WTC11 (cell line): ENCODE results near the gene MYO9A. TPM values are rescaled to one million over a fixed set of nuclear protein-coding genes. Genes with fewer than 3 reads are reported as not detected.

Experiments
- ATAC-seq: fragments of 200-7000 bp; cut with Tn5 transposase; 2 replicates; pipeline ENCODE4 v1.10.0; 2021; ENCODE audit warnings: mild to moderate bottlenecking, moderate library complexity
- CTCF ChIA-PET: fragments of 300-600 bp; sonication (Branson Sonifier 250); formaldehyde crosslinking; loops from one replicate; lab custom pipeline; 2021; ENCODE audit warnings: antibody characterized with exemption; lab: Charles Lee
- POLR2A ChIA-PET: fragments of 350-600 bp; sonication (Branson Sonifier 250); formaldehyde crosslinking; loops from one replicate; lab custom pipeline; 2021; ENCODE audit warnings: antibody characterized with exemption; lab: Charles Lee
- DNase-seq: peaks from one replicate; pipeline ENCODE4 v3.0.0; 2021; ENCODE audit warnings: low spot score
- H3K27ac Mint-ChIP-seq: 2 replicates; pipeline ENCODE4 v1.8.0; 2021; ENCODE audit warnings: mixed read lengths
- H3K27me3 Mint-ChIP-seq: 2 replicates; pipeline ENCODE4 v1.8.0; 2021; ENCODE audit warnings: low read depth, mild to moderate bottlenecking, moderate library complexity, mixed read lengths
- H3K36me3 Mint-ChIP-seq: 2 replicates; pipeline ENCODE4 v1.8.0; 2021; ENCODE audit warnings: mixed read lengths
- H3K4me1 Mint-ChIP-seq: 2 replicates; pipeline ENCODE4 v1.8.0; 2022; ENCODE audit warnings: mixed read lengths
- H3K4me3 Mint-ChIP-seq: 2 replicates; pipeline ENCODE4 v1.8.0; 2021; ENCODE audit warnings: mild to moderate bottlenecking, moderate library complexity, mixed read lengths
- H3K9me3 Mint-ChIP-seq: 2 replicates; pipeline ENCODE4 v1.8.0; 2021; ENCODE audit warnings: mixed read lengths
- CREB1 ChIP-seq: sonication (generic); formaldehyde crosslinking; IDR thresholded peaks from 2 replicates; pipeline ENCODE4 v1.8.0; 2023; ENCODE audit warnings: mild to moderate bottlenecking, missing genetic modification reagents
- CREM ChIP-seq: sonication (generic); formaldehyde crosslinking; IDR thresholded peaks from 2 replicates; pipeline ENCODE4 v1.8.1; 2022; ENCODE audit warnings: mild to moderate bottlenecking, missing genetic modification reagents, moderate library complexity
- FOXJ3 ChIP-seq: sonication (generic); formaldehyde crosslinking; IDR thresholded peaks from 2 replicates; pipeline ENCODE4 v1.9.0; 2021; ENCODE audit warnings: missing genetic modification reagents, mild to moderate bottlenecking, borderline replicate concordance
- FOXP1 ChIP-seq: sonication (generic); formaldehyde crosslinking; IDR thresholded peaks from 2 replicates; pipeline ENCODE4 v1.8.0; 2022; ENCODE audit warnings: missing genetic modification reagents, mild to moderate bottlenecking, moderate library complexity, borderline replicate concordance
- GABPB1 ChIP-seq: sonication (generic); formaldehyde crosslinking; IDR thresholded peaks from 2 replicates; pipeline ENCODE4 v1.8.1; 2023; ENCODE audit warnings: mild to moderate bottlenecking, missing genetic modification reagents
- IRF2 ChIP-seq: sonication (generic); formaldehyde crosslinking; IDR thresholded peaks from 2 replicates; pipeline ENCODE4 v1.8.0; 2022; ENCODE audit warnings: low read depth, missing genetic modification reagents, borderline replicate concordance
- KAT7 ChIP-seq: sonication (generic); formaldehyde crosslinking; IDR thresholded peaks from 2 replicates; pipeline ENCODE4 v1.8.1; 2023; ENCODE audit warnings: missing genetic modification reagents, mild to moderate bottlenecking, borderline replicate concordance
- MXD4 ChIP-seq: fragments of 250-450 bp; sonication (Bioruptor Pico); IDR thresholded peaks from 2 replicates; pipeline ENCODE4 v1.8.0; 2021; ENCODE audit warnings: mild to moderate bottlenecking, moderate library complexity, borderline replicate concordance
- SMAD4 ChIP-seq: sonication (generic); formaldehyde crosslinking; IDR thresholded peaks from 2 replicates; pipeline ENCODE4 v1.8.0; 2022; ENCODE audit warnings: mild to moderate bottlenecking, missing genetic modification reagents
- SP1 ChIP-seq: sonication (generic); formaldehyde crosslinking; conservative IDR thresholded peaks from 2 replicates; pipeline ENCODE4 v1.8.1; 2022; ENCODE audit warnings: missing genetic modification reagents
- TEAD1 ChIP-seq: sonication (generic); formaldehyde crosslinking; IDR thresholded peaks from 2 replicates; pipeline ENCODE4 v1.8.0; 2022; ENCODE audit warnings: mild to moderate bottlenecking, missing genetic modification reagents
- TP53 ChIP-seq: sonication (generic); formaldehyde crosslinking; IDR thresholded peaks from 2 replicates; pipeline ENCODE4 v1.8.1; 2023; ENCODE audit warnings: mild to moderate bottlenecking, missing genetic modification reagents
- ZBTB21 ChIP-seq: sonication (generic); formaldehyde crosslinking; IDR thresholded peaks from 2 replicates; pipeline ENCODE4 v1.8.1; 2023; ENCODE audit warnings: mild to moderate bottlenecking, missing genetic modification reagents, borderline replicate concordance
- ZNF219 ChIP-seq: sonication (generic); formaldehyde crosslinking; IDR thresholded peaks from 2 replicates; pipeline ENCODE4 v1.8.0; 2023; ENCODE audit warnings: missing genetic modification reagents, mild to moderate bottlenecking, borderline replicate concordance
- ZNF317 ChIP-seq: sonication (generic); formaldehyde crosslinking; IDR thresholded peaks from 2 replicates; pipeline ENCODE4 v1.8.1; 2023; ENCODE audit warnings: low read depth, mild to moderate bottlenecking, moderate library complexity, missing genetic modification reagents, borderline replicate concordance
- total RNA-seq: library from RNA; stranded (reverse); gene quantifications from 3 replicates; pipeline ENCODE4 v1.2.3, GENCODE V29; 2021
- TF ChIP-seq, protein P1 (sequence below): sonication (generic); formaldehyde crosslinking; IDR thresholded peaks from 2 replicates; pipeline ENCODE4 v1.8.1; 2022; ENCODE audit warnings: low read depth, mild to moderate bottlenecking, moderate library complexity, missing genetic modification reagents, borderline replicate concordance
- TF ChIP-seq, protein P2 (sequence below): sonication (generic); formaldehyde crosslinking; IDR thresholded peaks from 2 replicates; pipeline ENCODE4 v1.8.1; 2023; ENCODE audit warnings: mild to moderate bottlenecking, missing genetic modification reagents, moderate library complexity
- TF ChIP-seq, protein P3 (sequence below): sonication (generic); formaldehyde crosslinking; IDR thresholded peaks from 2 replicates; pipeline ENCODE4 v1.8.1; 2022; ENCODE audit warnings: missing genetic modification reagents, borderline replicate concordance
- TF ChIP-seq, protein P4 (sequence below): sonication (generic); formaldehyde crosslinking; IDR thresholded peaks from 2 replicates; pipeline ENCODE4 v1.8.1; 2023; ENCODE audit warnings: mild to moderate bottlenecking, missing genetic modification reagents, borderline replicate concordance

Gene MYO9A
- total RNA-seq, 1 experiment from 2014 or later, result 23.5 TPM

DNA sequence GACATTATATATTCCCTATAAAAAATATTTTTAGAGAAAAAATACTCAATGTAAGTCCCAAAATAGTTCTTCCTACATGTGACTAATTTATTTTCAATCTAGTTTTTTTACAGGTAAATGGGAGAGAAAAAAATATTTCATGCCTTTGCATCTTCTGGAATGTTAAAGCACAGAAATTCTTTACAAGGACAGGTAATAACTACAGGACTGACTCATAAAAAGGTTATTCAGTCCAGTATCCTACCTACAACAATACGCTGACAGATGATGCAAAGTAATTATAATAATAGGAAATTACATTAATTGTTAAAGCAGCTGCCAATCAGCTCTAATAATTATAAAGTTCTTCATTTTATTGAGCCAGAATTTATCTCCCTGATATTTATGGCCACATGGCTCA, 147.5 kb downstream of the MYO9A start (continued):
- TF ChIP-seq, protein P1, sequence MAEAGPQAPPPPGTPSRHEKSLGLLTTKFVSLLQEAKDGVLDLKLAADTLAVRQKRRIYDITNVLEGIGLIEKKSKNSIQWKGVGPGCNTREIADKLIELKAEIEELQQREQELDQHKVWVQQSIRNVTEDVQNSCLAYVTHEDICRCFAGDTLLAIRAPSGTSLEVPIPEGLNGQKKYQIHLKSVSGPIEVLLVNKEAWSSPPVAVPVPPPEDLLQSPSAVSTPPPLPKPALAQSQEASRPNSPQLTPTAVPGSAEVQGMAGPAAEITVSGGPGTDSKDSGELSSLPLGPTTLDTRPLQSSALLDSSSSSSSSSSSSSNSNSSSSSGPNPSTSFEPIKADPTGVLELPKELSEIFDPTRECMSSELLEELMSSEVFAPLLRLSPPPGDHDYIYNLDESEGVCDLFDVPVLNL (CRISPR knock-in tag), result no peak

DNA sequence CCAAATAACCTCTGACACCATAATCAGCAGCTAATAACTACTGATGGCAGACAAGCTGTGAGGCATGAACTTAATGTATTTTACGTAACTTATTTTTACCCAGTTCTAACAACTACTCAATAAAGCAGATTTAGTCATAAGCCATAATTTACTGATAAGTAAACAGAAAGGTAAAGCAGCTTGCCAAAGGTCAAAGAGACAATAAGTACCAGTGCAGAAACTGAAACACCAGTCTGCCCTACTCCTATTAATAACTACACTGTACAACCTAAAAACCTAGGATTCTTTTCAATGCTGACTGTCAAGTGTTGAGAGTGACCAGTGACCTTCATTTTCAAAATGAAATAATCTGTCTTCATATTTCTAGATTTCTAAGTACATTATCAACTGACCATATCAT, 155.4 kb downstream of the MYO9A start:
- DNase-seq, result no peak
- no peak for TF ChIP-seq SP1 (CRISPR knock-in tag)
- TF ChIP-seq, protein P2, sequence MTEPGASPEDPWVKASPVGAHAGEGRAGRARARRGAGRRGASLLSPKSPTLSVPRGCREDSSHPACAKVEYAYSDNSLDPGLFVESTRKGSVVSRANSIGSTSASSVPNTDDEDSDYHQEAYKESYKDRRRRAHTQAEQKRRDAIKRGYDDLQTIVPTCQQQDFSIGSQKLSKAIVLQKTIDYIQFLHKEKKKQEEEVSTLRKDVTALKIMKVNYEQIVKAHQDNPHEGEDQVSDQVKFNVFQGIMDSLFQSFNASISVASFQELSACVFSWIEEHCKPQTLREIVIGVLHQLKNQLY, result no peak
- no peak for TF ChIP-seq FOXP1
- no peak for TF ChIP-seq ZBTB21 (CRISPR knock-in tag)
- TF ChIP-seq ZNF219 (CRISPR knock-in tag), result no peak
- TF ChIP-seq ZNF317 (CRISPR knock-in tag), result no peak
- no peak for TF ChIP-seq CREB1 (CRISPR knock-in tag)
- TF ChIP-seq TP53, result no peak
- TF ChIP-seq IRF2 (CRISPR knock-in tag), result no peak
- TF ChIP-seq, all 79 proteins: peak for 0
- Mint-ChIP-seq H3K4me1 (no peaks in the 10 kb centered on the region), H3K4me3 (no peak overlapping the region), H3K27ac (no peak overlapping the region), H3K27me3 (no peaks in the 10 kb centered on the region), H3K36me3 (no peaks in the 10 kb centered on the region), H3K9me3 (no peaks in the 10 kb centered on the region)
- CTCF ChIA-PET, result no interaction called here
- POLR2A ChIA-PET, result no interaction called here
- no peak for ATAC-seq

DNA sequence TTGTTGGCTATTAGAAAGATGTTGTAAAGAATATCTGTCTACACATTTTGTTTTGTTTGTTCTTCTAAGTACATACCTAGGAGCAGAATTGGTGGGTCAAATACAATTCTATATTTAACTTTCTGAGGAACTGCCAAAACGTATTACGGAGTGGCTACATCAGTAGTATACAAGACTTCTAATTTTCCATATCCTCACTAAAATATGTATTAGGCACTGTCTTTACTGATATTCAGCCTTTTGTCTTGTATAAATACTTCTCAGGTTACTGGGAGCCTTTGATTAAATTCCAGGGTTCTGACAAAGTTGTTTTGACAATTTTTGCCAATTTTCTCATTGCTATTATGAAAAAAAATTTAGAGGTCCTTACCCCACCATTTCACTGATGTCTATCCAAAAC, 160.9 kb downstream of the MYO9A start:
- TF ChIP-seq, protein P3, sequence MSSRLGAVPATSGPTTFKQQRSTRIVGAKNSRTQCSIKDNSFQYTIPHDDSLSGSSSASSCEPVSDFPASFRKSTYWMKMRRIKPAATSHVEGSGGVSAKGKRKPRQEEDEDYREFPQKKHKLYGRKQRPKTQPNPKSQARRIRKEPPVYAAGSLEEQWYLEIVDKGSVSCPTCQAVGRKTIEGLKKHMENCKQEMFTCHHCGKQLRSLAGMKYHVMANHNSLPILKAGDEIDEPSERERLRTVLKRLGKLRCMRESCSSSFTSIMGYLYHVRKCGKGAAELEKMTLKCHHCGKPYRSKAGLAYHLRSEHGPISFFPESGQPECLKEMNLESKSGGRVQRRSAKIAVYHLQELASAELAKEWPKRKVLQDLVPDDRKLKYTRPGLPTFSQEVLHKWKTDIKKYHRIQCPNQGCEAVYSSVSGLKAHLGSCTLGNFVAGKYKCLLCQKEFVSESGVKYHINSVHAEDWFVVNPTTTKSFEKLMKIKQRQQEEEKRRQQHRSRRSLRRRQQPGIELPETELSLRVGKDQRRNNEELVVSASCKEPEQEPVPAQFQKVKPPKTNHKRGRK (CRISPR knock-in tag), result no peak
- TF ChIP-seq, all 79 proteins: peak for 0

DNA sequence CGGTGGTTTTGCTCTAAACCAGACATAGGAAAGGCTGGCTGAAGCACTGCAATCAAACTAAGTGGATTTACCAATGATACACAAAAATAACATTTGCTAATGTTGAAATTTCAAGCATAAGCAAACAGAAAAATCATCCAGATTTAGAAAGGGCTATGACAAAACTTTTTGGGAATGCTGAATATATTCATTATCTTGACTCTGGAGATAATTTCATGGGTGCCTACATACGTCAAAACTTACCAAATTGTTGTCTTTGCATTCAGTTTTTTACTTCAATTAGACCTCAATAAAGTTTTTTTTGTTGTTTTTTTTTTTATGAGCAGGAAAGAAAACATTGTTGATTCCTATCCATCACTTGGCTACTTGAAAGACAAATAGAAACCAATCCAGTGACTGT, 166.8 kb downstream of the MYO9A start:
- no peak overlapping the region for H3K27ac Mint-ChIP-seq
- no peaks in the 10 kb centered on the region for H3K36me3 Mint-ChIP-seq
- H3K9me3 Mint-ChIP-seq, result no peaks in the 10 kb centered on the region
- ChIA-PET CTCF (no interaction called here), POLR2A (no interaction called here)
- no peaks in the 10 kb centered on the region for H3K4me1 Mint-ChIP-seq
- ATAC-seq (no peak), DNase-seq (no peak)
- no peak overlapping the region for H3K4me3 Mint-ChIP-seq
- no peak for TF ChIP-seq TEAD1 (CRISPR knock-in tag)
- TF ChIP-seq ZBTB21 (CRISPR knock-in tag), result no peak
- TF ChIP-seq CREM (CRISPR knock-in tag), result no peak
- TF ChIP-seq MXD4, result no peak
- no peaks in the 10 kb centered on the region for H3K27me3 Mint-ChIP-seq

More for the DNA sequence above, 160.9 kb downstream of the MYO9A start:
- no peaks in the 10 kb centered on the region for H3K4me1 Mint-ChIP-seq
- ChIA-PET POLR2A (no interaction called here), CTCF (no interaction called here)
- no peaks in the 10 kb centered on the region for H3K9me3 Mint-ChIP-seq
- no peak overlapping the region for H3K4me3 Mint-ChIP-seq
- H3K27me3 Mint-ChIP-seq, result no peaks in the 10 kb centered on the region
- no peaks in the 10 kb centered on the region for H3K36me3 Mint-ChIP-seq
- DNase-seq (no peak), ATAC-seq (no peak)
- no peak overlapping the region for H3K27ac Mint-ChIP-seq

DNA sequence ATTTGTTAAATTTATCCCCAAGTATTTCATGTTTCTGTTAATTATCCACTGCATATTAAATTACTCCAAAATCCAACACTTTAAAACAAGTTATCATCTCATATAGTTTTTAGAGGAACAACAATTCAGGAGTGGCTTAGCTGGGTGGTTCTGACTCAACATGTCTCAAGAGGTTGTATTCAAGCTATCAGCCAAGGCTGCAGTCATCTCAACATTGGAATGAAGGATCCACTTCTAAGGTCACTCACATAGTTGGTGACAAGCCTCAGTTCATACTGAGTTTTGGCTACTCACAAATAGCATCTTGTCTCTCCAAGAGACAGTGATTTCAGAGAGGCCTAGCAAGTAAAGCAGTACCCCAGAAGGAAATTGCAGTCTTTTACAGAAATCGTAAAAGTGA, 172.9 kb downstream of the MYO9A start:
- no peaks in the 10 kb centered on the region for H3K9me3 Mint-ChIP-seq
- peaks cover 3% of the 10 kb centered on the region for H3K4me1 Mint-ChIP-seq
- DNase-seq (no peak), ATAC-seq (no peak)
- no peak overlapping the region for H3K27ac Mint-ChIP-seq
- no peaks in the 10 kb centered on the region for H3K36me3 Mint-ChIP-seq
- H3K27me3 Mint-ChIP-seq, result no peaks in the 10 kb centered on the region
- POLR2A ChIA-PET, result no interaction called here
- no peak overlapping the region for H3K4me3 Mint-ChIP-seq
- CTCF ChIA-PET, result no interaction called here
- TF ChIP-seq FOXJ3 (CRISPR knock-in tag) (no peak), KAT7 (CRISPR knock-in tag) (no peak), SP1 (CRISPR knock-in tag) (no peak), MXD4 (no peak), GABPB1 (CRISPR knock-in tag) (no peak), IRF2 (CRISPR knock-in tag) (no peak), TP53 (no peak), ZBTB21 (CRISPR knock-in tag) (no peak), SMAD4 (no peak)
- TF ChIP-seq, protein P4, sequence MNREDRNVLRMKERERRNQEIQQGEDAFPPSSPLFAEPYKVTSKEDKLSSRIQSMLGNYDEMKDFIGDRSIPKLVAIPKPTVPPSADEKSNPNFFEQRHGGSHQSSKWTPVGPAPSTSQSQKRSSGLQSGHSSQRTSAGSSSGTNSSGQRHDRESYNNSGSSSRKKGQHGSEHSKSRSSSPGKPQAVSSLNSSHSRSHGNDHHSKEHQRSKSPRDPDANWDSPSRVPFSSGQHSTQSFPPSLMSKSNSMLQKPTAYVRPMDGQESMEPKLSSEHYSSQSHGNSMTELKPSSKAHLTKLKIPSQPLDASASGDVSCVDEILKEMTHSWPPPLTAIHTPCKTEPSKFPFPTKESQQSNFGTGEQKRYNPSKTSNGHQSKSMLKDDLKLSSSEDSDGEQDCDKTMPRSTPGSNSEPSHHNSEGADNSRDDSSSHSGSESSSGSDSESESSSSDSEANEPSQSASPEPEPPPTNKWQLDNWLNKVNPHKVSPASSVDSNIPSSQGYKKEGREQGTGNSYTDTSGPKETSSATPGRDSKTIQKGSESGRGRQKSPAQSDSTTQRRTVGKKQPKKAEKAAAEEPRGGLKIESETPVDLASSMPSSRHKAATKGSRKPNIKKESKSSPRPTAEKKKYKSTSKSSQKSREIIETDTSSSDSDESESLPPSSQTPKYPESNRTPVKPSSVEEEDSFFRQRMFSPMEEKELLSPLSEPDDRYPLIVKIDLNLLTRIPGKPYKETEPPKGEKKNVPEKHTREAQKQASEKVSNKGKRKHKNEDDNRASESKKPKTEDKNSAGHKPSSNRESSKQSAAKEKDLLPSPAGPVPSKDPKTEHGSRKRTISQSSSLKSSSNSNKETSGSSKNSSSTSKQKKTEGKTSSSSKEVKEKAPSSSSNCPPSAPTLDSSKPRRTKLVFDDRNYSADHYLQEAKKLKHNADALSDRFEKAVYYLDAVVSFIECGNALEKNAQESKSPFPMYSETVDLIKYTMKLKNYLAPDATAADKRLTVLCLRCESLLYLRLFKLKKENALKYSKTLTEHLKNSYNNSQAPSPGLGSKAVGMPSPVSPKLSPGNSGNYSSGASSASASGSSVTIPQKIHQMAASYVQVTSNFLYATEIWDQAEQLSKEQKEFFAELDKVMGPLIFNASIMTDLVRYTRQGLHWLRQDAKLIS, result no peak
